Neural crest cell (in vitro differentiated cells): ENCODE measurements around the gene CDK16. TPM values are rescaled to one million over a fixed set of nuclear protein-coding genes. Genes with fewer than 3 reads are reported as not detected.

ENCODE experiments used
- DNase-seq: peaks from one replicate; pipeline ENCODE4 v3.0.0; 2021; ENCODE audit warnings: low read depth, mixed read lengths, low spot score
- H3K27ac Mint-ChIP-seq: one replicate; pipeline ENCODE4 v1.8.0; 2021; ENCODE audit warnings: mild to moderate bottlenecking, mixed read lengths; ENCODE audit not compliant: unreplicated experiment
- H3K27me3 Mint-ChIP-seq: 2 replicates; pipeline ENCODE4 v1.8.0; 2021; ENCODE audit warnings: low read depth, mild to moderate bottlenecking, mixed read lengths
- H3K36me3 Mint-ChIP-seq: 2 replicates; pipeline ENCODE4 v1.8.0; 2021; ENCODE audit warnings: low read depth, mild to moderate bottlenecking, mixed read lengths
- H3K4me1 Mint-ChIP-seq: 2 replicates; pipeline ENCODE4 v1.8.0; 2021; ENCODE audit warnings: mixed read lengths
- H3K4me3 Mint-ChIP-seq: one replicate; pipeline ENCODE4 v1.8.0; 2021; ENCODE audit warnings: mild to moderate bottlenecking, mixed read lengths
- H3K9me3 Mint-ChIP-seq: 2 replicates; pipeline ENCODE4 v1.8.0; 2021; ENCODE audit warnings: mixed read lengths
- long read RNA-seq: library from polyadenylated mRNA; unstranded; transcript quantifications from one replicate; pipeline ENCODE4 v2.0.0, GENCODE V29; 2020
- total RNA-seq: library from RNA; stranded (reverse); gene quantifications from 2 replicates; pipeline ENCODE4 v1.2.1, GENCODE V29; 2021
- TF ChIP-seq, protein P1 (sequence below): fragments of 200-600 bp; sonication (generic); conservative IDR thresholded peaks from 2 replicates; pipeline ENCODE4 v1.5.0; 2021; ENCODE audit warnings: antibody characterized with exemption, mild to moderate bottlenecking

CDK16 gene
- total RNA-seq, result 281 and 289 TPM in 2 replicates
- long read RNA-seq, partial matches to known transcripts, result 4 of 15 reads
- long read RNA-seq, other reads (novel, unspliced or antisense), result 7 of 15 reads

DNA sequence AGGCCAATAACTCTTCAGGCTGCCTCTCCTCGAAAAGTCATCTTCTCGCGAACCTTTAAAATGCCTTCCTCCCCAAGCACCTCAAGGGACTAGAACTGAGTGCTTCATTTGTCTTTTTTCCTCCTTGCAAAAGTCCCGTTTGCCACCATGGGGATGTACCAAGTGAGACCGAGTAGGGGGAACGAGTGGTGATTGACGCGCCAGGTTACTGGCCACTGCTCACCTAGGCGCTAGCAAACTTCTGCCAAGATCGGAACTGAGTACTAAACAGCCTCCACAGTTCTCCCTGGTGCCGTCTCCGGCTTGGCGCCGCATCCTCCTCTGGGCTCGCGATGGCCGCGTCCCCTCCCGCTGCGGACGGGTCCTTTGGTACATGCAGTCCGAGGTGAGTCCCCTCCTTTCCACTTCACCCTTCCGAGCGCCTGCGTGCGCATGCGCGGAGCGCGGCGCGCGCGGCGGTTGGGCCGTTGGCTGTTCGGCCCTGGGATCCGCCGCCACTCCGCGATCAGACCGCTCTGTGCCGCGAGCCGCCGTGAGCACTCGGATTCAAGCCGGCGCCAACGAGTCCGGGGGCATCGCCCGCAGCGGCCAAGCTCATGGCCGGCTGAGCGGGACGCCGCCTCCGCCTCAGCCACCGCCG, at the start of gene CDK16:
Gene CDK16, plus strand, starts transcription at position 402 of the 640 bp plus-strand sequence. CDS start 4,877 bp downstream, outside the sequence.
- Mint-ChIP-seq H3K27me3 (peaks cover 9% of the 10 kb centered on the region), H3K27ac (peak within 1 kb of the TSS; percentile 99), H3K9me3 (no peaks in the 10 kb centered on the region), H3K4me3 (peak within 1 kb of the TSS; percentile 97), H3K4me1 (peaks cover 56% of the 10 kb centered on the region), H3K36me3 (peaks cover 20% of the 10 kb centered on the region)
- peak; percentile 70 for DNase-seq
- TF ChIP-seq, protein P1, sequence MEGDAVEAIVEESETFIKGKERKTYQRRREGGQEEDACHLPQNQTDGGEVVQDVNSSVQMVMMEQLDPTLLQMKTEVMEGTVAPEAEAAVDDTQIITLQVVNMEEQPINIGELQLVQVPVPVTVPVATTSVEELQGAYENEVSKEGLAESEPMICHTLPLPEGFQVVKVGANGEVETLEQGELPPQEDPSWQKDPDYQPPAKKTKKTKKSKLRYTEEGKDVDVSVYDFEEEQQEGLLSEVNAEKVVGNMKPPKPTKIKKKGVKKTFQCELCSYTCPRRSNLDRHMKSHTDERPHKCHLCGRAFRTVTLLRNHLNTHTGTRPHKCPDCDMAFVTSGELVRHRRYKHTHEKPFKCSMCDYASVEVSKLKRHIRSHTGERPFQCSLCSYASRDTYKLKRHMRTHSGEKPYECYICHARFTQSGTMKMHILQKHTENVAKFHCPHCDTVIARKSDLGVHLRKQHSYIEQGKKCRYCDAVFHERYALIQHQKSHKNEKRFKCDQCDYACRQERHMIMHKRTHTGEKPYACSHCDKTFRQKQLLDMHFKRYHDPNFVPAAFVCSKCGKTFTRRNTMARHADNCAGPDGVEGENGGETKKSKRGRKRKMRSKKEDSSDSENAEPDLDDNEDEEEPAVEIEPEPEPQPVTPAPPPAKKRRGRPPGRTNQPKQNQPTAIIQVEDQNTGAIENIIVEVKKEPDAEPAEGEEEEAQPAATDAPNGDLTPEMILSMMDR, result no peak

DNA sequence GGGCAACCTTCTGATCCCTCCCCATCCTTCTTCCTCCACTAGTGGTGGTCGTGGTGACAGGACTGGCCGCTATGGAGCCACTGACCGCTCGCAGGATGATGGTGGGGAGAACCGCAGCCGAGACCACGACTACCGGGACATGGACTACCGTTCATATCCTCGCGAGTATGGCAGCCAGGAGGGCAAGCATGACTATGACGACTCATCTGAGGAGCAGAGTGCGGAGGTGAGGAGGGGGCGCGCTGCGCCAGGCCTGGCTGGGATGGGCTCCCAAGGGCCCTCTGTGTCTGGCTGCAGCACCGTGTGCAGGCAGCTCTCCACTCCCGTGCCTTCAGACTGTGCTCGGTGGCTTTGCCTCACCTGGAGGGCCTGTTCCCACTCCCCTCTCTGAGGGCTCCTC, 49.2 kb upstream of the CDK16 start:
- Mint-ChIP-seq H3K4me3 (no peak overlapping the region), H3K27ac (no peak overlapping the region), H3K36me3 (peaks cover 12% of the 10 kb centered on the region), H3K27me3 (no peaks in the 10 kb centered on the region), H3K9me3 (peaks cover 6% of the 10 kb centered on the region), H3K4me1 (no peaks in the 10 kb centered on the region)
- TF ChIP-seq, protein P1, result no peak
- DNase-seq, result no peak

DNA sequence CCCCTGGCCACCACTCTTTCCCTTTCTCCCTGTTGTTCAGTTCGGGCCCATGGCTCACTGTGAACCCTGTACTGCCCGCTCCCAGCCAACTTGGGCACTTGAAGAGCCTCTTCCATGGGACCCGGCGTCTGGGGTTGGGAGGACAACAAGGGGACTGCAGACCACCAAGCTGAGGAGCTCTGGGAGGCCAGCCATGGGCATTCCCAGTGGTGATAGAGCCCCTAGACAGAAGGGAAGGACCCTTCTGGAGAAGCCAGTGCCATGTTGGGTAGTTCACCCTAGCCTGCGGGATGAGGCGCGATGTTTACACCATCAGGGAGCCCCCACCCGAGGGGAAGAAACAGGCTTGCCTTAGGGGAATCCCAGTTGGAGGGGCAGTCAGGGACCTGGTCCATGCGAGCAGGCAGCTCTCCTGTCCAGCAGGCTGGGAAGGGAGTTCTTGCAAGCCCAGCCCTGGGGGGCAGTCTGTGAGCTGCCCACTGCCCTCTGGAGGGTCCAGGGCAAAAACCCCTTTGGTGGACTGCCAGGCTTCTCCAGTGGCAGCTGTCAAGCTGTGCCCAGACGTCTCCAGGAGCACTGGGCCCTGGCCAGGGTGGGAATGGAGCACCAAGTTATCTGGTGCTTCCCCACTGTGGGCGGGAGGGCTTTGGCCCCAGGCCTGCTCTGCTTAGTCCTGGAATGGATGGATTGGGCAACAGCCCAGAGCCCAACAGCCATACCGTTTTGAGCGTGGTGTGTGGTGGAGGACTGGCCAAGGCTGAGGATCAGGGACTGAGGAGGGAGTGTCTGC, 48.6 kb upstream of the CDK16 start:
- H3K4me3 Mint-ChIP-seq, result no peak overlapping the region
- no peak for DNase-seq
- TF ChIP-seq, protein P1, result no peak
- H3K9me3 Mint-ChIP-seq, result peaks cover under 1% of the 10 kb centered on the region
- no peaks in the 10 kb centered on the region for H3K27me3 Mint-ChIP-seq
- H3K27ac Mint-ChIP-seq, result no peak overlapping the region
- H3K4me1 Mint-ChIP-seq, result no peaks in the 10 kb centered on the region
- H3K36me3 Mint-ChIP-seq, result peaks cover 5% of the 10 kb centered on the region

DNA sequence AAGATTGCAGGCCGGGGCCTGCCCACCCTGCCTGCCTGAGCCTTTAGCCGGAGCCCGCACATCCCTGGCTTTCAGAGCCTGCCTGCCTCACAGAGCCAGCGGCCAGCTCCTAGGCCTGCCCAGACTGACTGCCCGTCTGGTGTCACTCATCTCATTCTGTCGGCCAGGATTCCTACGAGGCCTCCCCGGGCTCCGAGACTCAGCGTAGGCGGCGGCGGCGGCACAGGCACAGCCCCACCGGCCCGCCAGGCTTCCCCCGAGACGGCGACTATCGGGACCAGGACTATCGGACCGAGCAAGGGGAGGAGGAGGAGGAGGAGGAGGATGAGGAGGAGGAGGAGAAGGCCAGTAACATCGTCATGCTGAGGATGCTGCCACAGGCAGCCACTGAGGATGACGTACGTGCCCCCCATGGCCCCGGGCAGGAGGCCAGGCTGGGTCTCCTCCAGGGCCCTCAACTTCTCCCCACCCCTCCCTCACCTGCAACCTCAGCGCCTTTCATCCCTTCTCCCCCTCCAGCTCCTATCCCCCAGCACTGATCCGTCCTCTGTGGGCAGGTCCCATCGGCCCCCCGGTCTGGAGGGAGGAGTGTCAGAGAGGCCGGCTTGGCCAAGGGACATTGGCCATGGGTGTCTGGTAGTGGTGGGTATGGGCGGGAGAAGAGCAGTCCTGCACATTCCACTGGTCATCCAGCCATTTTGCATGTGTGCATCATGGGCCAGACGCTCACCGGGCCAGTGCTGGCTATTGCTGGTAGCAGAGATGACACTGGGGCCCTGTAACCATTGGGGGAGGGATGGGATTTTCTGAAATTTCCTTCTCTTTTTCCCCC, 47.4 kb upstream of the CDK16 start:
- Mint-ChIP-seq H3K27me3 (no peaks in the 10 kb centered on the region), H3K27ac (no peak overlapping the region), H3K36me3 (peaks cover 4% of the 10 kb centered on the region), H3K4me1 (no peaks in the 10 kb centered on the region), H3K9me3 (no peaks in the 10 kb centered on the region), H3K4me3 (no peak overlapping the region)
- no peak for DNase-seq
- TF ChIP-seq, protein P1, result no peak

DNA sequence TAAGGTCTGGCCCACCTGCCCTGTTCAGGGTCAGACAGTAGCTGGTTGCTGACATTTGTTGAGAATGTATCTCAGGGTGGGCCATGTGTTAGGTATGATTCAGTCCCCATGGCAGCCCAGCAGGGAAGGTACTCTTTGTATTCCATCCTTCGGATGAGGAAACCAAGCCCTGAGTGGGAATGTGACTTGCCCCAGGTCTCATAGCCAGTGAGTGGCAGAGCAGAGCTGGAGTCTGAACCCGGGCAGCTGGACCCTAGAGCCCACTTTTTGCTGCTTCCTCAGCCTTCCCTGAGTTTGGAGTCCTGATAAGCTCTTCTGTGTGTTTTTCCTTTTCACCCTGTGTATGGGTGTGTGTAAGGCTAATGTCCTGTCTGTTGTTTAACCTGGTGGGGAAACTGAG, 46.5 kb upstream of the CDK16 start:
- Mint-ChIP-seq H3K9me3 (no peaks in the 10 kb centered on the region), H3K27ac (no peak overlapping the region), H3K4me3 (no peak overlapping the region), H3K4me1 (no peaks in the 10 kb centered on the region), H3K27me3 (no peaks in the 10 kb centered on the region), H3K36me3 (peaks cover 8% of the 10 kb centered on the region)
- TF ChIP-seq, protein P1, result no peak
- DNase-seq, result no peak
